Breast epithelium (tissue), 4 donors: ENCODE measurements around the gene GFPT2. TPM values are rescaled to one million over a fixed set of nuclear protein-coding genes. Genes with fewer than 3 reads are reported as not detected.

Experiments used
- DNase-seq, 2 donors: peaks; one replicate each; pipeline ENCODE4 v3.0.0-alpha.2; 2019; ENCODE audit warnings: low spot score in 2 of 2
- H3K27ac ChIP-seq, 2 donors: fragments of 200-600 bp; sonication (generic) in 1 of 2; one replicate each; pipeline ENCODE4 v1.5.1; 2016 to 2019; ENCODE audit warnings: mild to moderate bottlenecking in 1 of 2
- H3K27me3 ChIP-seq, 2 donors: fragments of 200-600 bp; sonication (generic) in 1 of 2; one replicate each; pipeline versions ENCODE4 v1.5.1 to v1.6.0; 2017 to 2019; ENCODE audit warnings: control low read depth in 1 of 2, mild to moderate bottlenecking in 1 of 2
- H3K36me3 ChIP-seq: fragments of 200-600 bp; one replicate; pipeline ENCODE4 v1.5.1; 2019
- H3K4me1 ChIP-seq, 2 donors: fragments of 200-600 bp; sonication (generic); one replicate each; pipeline ENCODE4 v1.5.1; 2016 to 2019; ENCODE audit warnings: control low read depth in 1 of 2
- H3K4me3 ChIP-seq, 3 donors: fragments of 200-600 bp; sonication (generic); 1 replicate in 2 of 3; 2 replicates in 1 of 3; pipeline ENCODE4 v1.5.1; 2016 to 2019; ENCODE audit warnings: mild to moderate bottlenecking in 3 of 3, moderate library complexity in 2 of 3
- H3K9me3 ChIP-seq, 2 donors: fragments of 200-600 bp; sonication (generic) in 1 of 2; one replicate each; pipeline ENCODE4 v1.5.1; 2016 to 2019; ENCODE audit warnings: control low read depth in 1 of 2
- CTCF ChIP-seq, 3 donors: fragments of 450-650 bp; IDR thresholded peaks; one replicate each; pipeline ENCODE4 v1.5.1; 2016 to 2017; ENCODE audit warnings: antibody characterized with exemption in 3 of 3, mild to moderate bottlenecking in 3 of 3, moderate library complexity in 3 of 3
- POLR2A ChIP-seq: fragments of 450-650 bp; IDR thresholded peaks from one replicate; pipeline ENCODE4 v1.6.1; 2016; ENCODE audit warnings: antibody characterized with exemption, mild to moderate bottlenecking, moderate library complexity
- POLR2AphosphoS5 ChIP-seq, 3 donors: sonication (generic); formaldehyde crosslinking; IDR thresholded peaks; one replicate each; pipeline ENCODE4 v1.6.1; 2017; ENCODE audit warnings: antibody characterized with exemption in 3 of 3
- intact Hi-C: fragments of 100-400 bp; cut with DNase I; formaldehyde crosslinking; loops from one replicate; pipeline ENCODE4 v1.15.1; 2023; ENCODE audit warnings: low total_unique reads
- total RNA-seq, 3 donors: library from RNA; depleted of rRNA; stranded (reverse); fragments of >200 nt; gene quantifications; one replicate each; pipeline ENCODE4 v1.1.0, GENCODE V29; 2016

The GFPT2 gene
- total RNA-seq, 3 donors from 2014 or later = 27.2 to 60.0 (median 52.5) TPM

GRCh38 chr5:180274695-180275094 is 78.4 kb downstream of the GFPT2 start:
- no peak overlapping the region for H3K27ac ChIP-seq
- peaks cover 4% of the 10 kb centered on the region for H3K36me3 ChIP-seq
- H3K27me3 ChIP-seq = no peaks in the 10 kb centered on the region
- DNase-seq = no peak
- intact Hi-C loops = no loop called here
- peaks cover 26 to 39% of the 10 kb centered on the region in 2 donors for H3K9me3 ChIP-seq
- TF ChIP-seq POLR2AphosphoS5 (IDR thresholded peaks at IDR 0.05) = no peak
- no peak for TF ChIP-seq POLR2A
- no peak for TF ChIP-seq CTCF (IDR thresholded peaks at IDR 0.05)
- no peak overlapping the region for H3K4me3 ChIP-seq
- H3K4me1 ChIP-seq = no peaks in the 10 kb centered on the region

GRCh38 chr5:180271221-180271620 is 81.9 kb downstream of the GFPT2 start:
- no peak for TF ChIP-seq POLR2AphosphoS5 (IDR thresholded peaks at IDR 0.05)
- no peak for TF ChIP-seq CTCF (IDR thresholded peaks at IDR 0.05)
- TF ChIP-seq POLR2A = no peak
- Histone ChIP-seq H3K27me3 (no peaks in the 10 kb centered on the region), H3K4me1 (no peaks in the 10 kb centered on the region), H3K27ac (no peak overlapping the region), H3K36me3 (no peaks in the 10 kb centered on the region), H3K4me3 (no peak overlapping the region), H3K9me3 (peaks cover 51 to 67% of the 10 kb centered on the region in 2 donors)
- intact Hi-C loops = no loop called here
- DNase-seq = no peak

- H3K27ac ChIP-seq = no peak overlapping the region
- H3K36me3 ChIP-seq = peaks cover 50% of the 10 kb centered on the region
- no peaks in the 10 kb centered on the region for H3K27me3 ChIP-seq
- intact Hi-C loops = no loop called here
- TF ChIP-seq CTCF (IDR thresholded peaks at IDR 0.05) = no peak
- TF ChIP-seq POLR2AphosphoS5 (IDR thresholded peaks at IDR 0.05) = no peak
- no peak for TF ChIP-seq POLR2A
- peaks cover 89 to 100% of the 10 kb centered on the region in 2 donors for H3K9me3 ChIP-seq
- no peak for DNase-seq
- H3K4me3 ChIP-seq = no peak overlapping the region
- no peaks in the 10 kb centered on the region for H3K4me1 ChIP-seq
Measured at GRCh38 chr5:180259260-180259611, 93.9 kb downstream of the GFPT2 start.

- Histone ChIP-seq H3K4me1 (no peaks in the 10 kb centered on the region), H3K36me3 (peaks cover 31% of the 10 kb centered on the region), H3K27me3 (no peaks in the 10 kb centered on the region), H3K9me3 (peaks cover 93 to 99% of the 10 kb centered on the region in 2 donors), H3K27ac (no peak overlapping the region), H3K4me3 (no peak overlapping the region)
- intact Hi-C loops = no loop called here
- TF ChIP-seq CTCF (IDR thresholded peaks at IDR 0.05) = no peak
- no peak for TF ChIP-seq POLR2AphosphoS5 (IDR thresholded peaks at IDR 0.05)
- no peak for TF ChIP-seq POLR2A
- no peak for DNase-seq
Measured at GRCh38 chr5:180253036-180253824, 99.9 kb downstream of the GFPT2 start.

- no peak for TF ChIP-seq POLR2AphosphoS5 (IDR thresholded peaks at IDR 0.05)
- TF ChIP-seq CTCF (IDR thresholded peaks at IDR 0.05) = no peak
- no peak for TF ChIP-seq POLR2A
- Histone ChIP-seq H3K36me3 (peaks cover 28% of the 10 kb centered on the region), H3K4me3 (no peak overlapping the region), H3K27ac (no peak overlapping the region), H3K4me1 (no peaks in the 10 kb centered on the region), H3K27me3 (no peaks in the 10 kb centered on the region), H3K9me3 (peaks cover 95 to 97% of the 10 kb centered on the region in 2 donors)
- DNase-seq = no peak
- intact Hi-C loops = no loop called here
Measured at GRCh38 chr5:180251887-180252286, 101.2 kb downstream of the GFPT2 start.
